ENCODE measurements around the gene CENPU.

DNA sequence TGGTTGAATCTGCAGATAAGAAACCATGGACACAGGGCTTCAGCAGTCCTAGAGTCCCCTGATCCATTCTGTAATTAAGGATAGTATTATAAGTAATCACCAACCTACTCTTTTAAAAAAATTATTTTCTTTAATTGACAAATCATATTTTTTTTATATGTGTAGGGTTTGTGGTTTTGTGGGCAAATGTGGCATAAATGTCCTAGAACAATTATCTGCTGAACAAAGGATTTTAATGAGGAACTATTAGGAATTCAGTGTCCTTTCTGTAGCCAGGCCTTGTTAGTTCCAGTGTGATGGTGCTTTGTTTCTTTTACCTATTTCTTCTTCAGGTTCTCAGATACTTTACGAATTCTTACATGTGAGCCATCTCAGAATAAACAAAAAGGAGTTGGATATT, 52.0 kb downstream of the CENPU start:
- TF ChIP-seq CTCF (IDR thresholded peaks at IDR 0.05; ENCODE audit: poor library complexity, severe bottlenecking) (no peak), EZH2 (IDR thresholded peaks at IDR 0.05; ENCODE audit: borderline replicate concordance, insufficient read depth, low read length, poor library complexity, severe bottlenecking) (no peak), EP300 (conservative IDR thresholded peaks at IDR 0.05; ENCODE audit: poor library complexity, severe bottlenecking) (no peak), POLR2AphosphoS5 (IDR thresholded peaks at IDR 0.05) (no peak), MXI1 (conservative IDR thresholded peaks at IDR 0.05; ENCODE audit: poor library complexity, severe bottlenecking) (no peak), REST (IDR thresholded peaks at IDR 0.05; ENCODE audit: borderline replicate concordance) (no peak)
